MM.1S (cell line): ENCODE results near the gene XYLT1.

Experiments
- EZH2 ChIP-seq: fragments of 300-600 bp; sonication (generic); optimal IDR thresholded peaks from 2 replicates; pipeline ENCODE3; 2017; ENCODE audit warnings: low read depth, mild to moderate bottlenecking, antibody characterized with exemption, low read length, mixed read lengths
- EZH2phosphoT487 ChIP-seq: fragments of 300-600 bp; sonication (generic); IDR thresholded peaks from 2 replicates; pipeline ENCODE4 v1.6.1; 2018; ENCODE audit warnings: antibody characterized with exemption, low read length
- TF ChIP-seq, protein P1 (sequence below): fragments of 300-600 bp; sonication (generic); IDR thresholded peaks from 2 replicates; pipeline ENCODE4 v1.5.1; 2016; ENCODE audit warnings: antibody characterized with exemption, low read length, mixed read lengths

- TF ChIP-seq, protein P1, sequence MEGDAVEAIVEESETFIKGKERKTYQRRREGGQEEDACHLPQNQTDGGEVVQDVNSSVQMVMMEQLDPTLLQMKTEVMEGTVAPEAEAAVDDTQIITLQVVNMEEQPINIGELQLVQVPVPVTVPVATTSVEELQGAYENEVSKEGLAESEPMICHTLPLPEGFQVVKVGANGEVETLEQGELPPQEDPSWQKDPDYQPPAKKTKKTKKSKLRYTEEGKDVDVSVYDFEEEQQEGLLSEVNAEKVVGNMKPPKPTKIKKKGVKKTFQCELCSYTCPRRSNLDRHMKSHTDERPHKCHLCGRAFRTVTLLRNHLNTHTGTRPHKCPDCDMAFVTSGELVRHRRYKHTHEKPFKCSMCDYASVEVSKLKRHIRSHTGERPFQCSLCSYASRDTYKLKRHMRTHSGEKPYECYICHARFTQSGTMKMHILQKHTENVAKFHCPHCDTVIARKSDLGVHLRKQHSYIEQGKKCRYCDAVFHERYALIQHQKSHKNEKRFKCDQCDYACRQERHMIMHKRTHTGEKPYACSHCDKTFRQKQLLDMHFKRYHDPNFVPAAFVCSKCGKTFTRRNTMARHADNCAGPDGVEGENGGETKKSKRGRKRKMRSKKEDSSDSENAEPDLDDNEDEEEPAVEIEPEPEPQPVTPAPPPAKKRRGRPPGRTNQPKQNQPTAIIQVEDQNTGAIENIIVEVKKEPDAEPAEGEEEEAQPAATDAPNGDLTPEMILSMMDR = no peak
- TF ChIP-seq EZH2 = no peak
- no peak for TF ChIP-seq EZH2phosphoT487
These were observed 13.2 kb downstream of the XYLT1 start for GRCh38 chr16:17457513-17457912.
